ENCODE data around the gene FXYD3. TPM values are rescaled to one million over a fixed set of nuclear protein-coding genes. Genes with fewer than 3 reads are reported as not detected.

Gene FXYD3
- total RNA-seq, 1 donor from 2014 or later: not detected

- Mint-ChIP-seq H3K9me3 (no peaks in the 10 kb centered on the region), H3K4me1 (no peaks in the 10 kb centered on the region), H3K36me3 (ENCODE audit: low read depth) (no peaks in the 10 kb centered on the region), H3K27ac (no peak overlapping the region), H3K27me3 (peaks cover 10% of the 10 kb centered on the region), H3K4me3 (no peak overlapping the region)
- DNase-seq: no peak
- intact Hi-C loops (cut with micrococcal nuclease): no loop called here
- CTCF ChIA-PET: interaction anchor here (1.0 kb wide), 1 partner anchor 36 kb away, joined by 3 read pairs; no protein-coding TSS in a partner anchor
- no peak for TF ChIP-seq CTCF (IDR thresholded peaks at IDR 0.05)
- POLR2A ChIA-PET: no interaction called here
- ATAC-seq (ENCODE audit: low read depth): no peak
These were observed 9.4 kb upstream of the FXYD3 start for GRCh38 chr19:35106291-35106583.

GRCh38 chr19:35106898-35107541 is 8.6 kb upstream of the FXYD3 start:
- ChIA-PET CTCF (interaction anchor here (1.0 kb wide), 1 partner anchor 37 kb away, joined by 3 read pairs; no protein-coding TSS in a partner anchor), POLR2A (no interaction called here)
- Mint-ChIP-seq H3K36me3 (ENCODE audit: low read depth) (no peaks in the 10 kb centered on the region), H3K4me1 (no peaks in the 10 kb centered on the region), H3K9me3 (no peaks in the 10 kb centered on the region), H3K27ac (no peak overlapping the region), H3K4me3 (no peak overlapping the region), H3K27me3 (peaks cover 10% of the 10 kb centered on the region)
- no peak for TF ChIP-seq CTCF (IDR thresholded peaks at IDR 0.05)
- DNase-seq: no peak
- intact Hi-C loops (cut with micrococcal nuclease): no loop called here
- no peak for ATAC-seq (ENCODE audit: low read depth)

GRCh38 chr19:35107545-35107944 is 8.1 kb upstream of the FXYD3 start:
- no peak overlapping the region for H3K4me3 Mint-ChIP-seq
- peaks cover 10% of the 10 kb centered on the region for H3K27me3 Mint-ChIP-seq
- H3K27ac Mint-ChIP-seq: no peak overlapping the region
- DNase-seq (no peak), ATAC-seq (ENCODE audit: low read depth) (no peak)
- TF ChIP-seq CTCF (IDR thresholded peaks at IDR 0.05): no peak
- POLR2A ChIA-PET: no interaction called here
- H3K36me3 Mint-ChIP-seq (ENCODE audit: low read depth): no peaks in the 10 kb centered on the region
- CTCF ChIA-PET: no interaction called here
- intact Hi-C loops (cut with micrococcal nuclease): no loop called here
- no peaks in the 10 kb centered on the region for H3K9me3 Mint-ChIP-seq
- no peaks in the 10 kb centered on the region for H3K4me1 Mint-ChIP-seq

GRCh38 chr19:35108730-35109129 is 6.9 kb upstream of the FXYD3 start:
- Mint-ChIP-seq H3K4me1 (no peaks in the 10 kb centered on the region), H3K4me3 (no peak overlapping the region), H3K27ac (no peak overlapping the region), H3K36me3 (ENCODE audit: low read depth) (no peaks in the 10 kb centered on the region), H3K27me3 (peaks cover 10% of the 10 kb centered on the region), H3K9me3 (no peaks in the 10 kb centered on the region)
- DNase-seq (no peak), ATAC-seq (ENCODE audit: low read depth) (no peak)
- TF ChIP-seq CTCF (IDR thresholded peaks at IDR 0.05): no peak
- ChIA-PET POLR2A (no interaction called here), CTCF (no interaction called here)
- intact Hi-C loops (cut with micrococcal nuclease): no loop called here

GRCh38 chr19:35109395-35110112 is 6.1 kb upstream of the FXYD3 start:
- TF ChIP-seq CTCF (IDR thresholded peaks at IDR 0.05): no peak
- H3K27ac Mint-ChIP-seq: no peak overlapping the region
- ChIA-PET CTCF (no interaction called here), POLR2A (no interaction called here)
- no peaks in the 10 kb centered on the region for H3K36me3 Mint-ChIP-seq (ENCODE audit: low read depth)
- H3K27me3 Mint-ChIP-seq: peaks cover 10% of the 10 kb centered on the region
- intact Hi-C loops (cut with micrococcal nuclease): no loop called here
- no peaks in the 10 kb centered on the region for H3K9me3 Mint-ChIP-seq
- DNase-seq: no peak
- H3K4me1 Mint-ChIP-seq: peaks cover 2% of the 10 kb centered on the region
- no peak for ATAC-seq (ENCODE audit: low read depth)
- H3K4me3 Mint-ChIP-seq: no peak overlapping the region
